Osteoblast (primary cell): ENCODE measurements around the gene ADPRM. TPM values are rescaled to one million over a fixed set of nuclear protein-coding genes. Genes with fewer than 3 reads are reported as not detected.

ENCODE experiments used
- DNase-seq: peaks from one replicate; pipeline ENCODE4 v3.0.0; 2011; ENCODE audit warnings: low spot score, mixed read lengths; ENCODE audit not compliant: insufficient read length; ENCODE audit errors: missing footprints
- H2AFZ ChIP-seq: 2 replicates; pipeline ENCODE4 v1.6.0; 2011; ENCODE audit warnings: mild to moderate bottlenecking, low read length
- H3K27ac ChIP-seq: 2 replicates; pipeline ENCODE4 v1.5.1; 2011; ENCODE audit warnings: mild to moderate bottlenecking, low read depth, low read length, moderate library complexity
- H3K27me3 ChIP-seq: 2 replicates; pipeline ENCODE4 v1.6.0; 2012; ENCODE audit warnings: mild to moderate bottlenecking, control low read depth, inconsistent platforms, low read length, moderate library complexity; ENCODE audit not compliant: insufficient read depth
- H3K36me3 ChIP-seq: 2 replicates; pipeline ENCODE4 v1.5.1; 2011; ENCODE audit warnings: mild to moderate bottlenecking, low read length, control low read depth, moderate library complexity; ENCODE audit not compliant: insufficient read depth
- H3K4me1 ChIP-seq: 2 replicates; pipeline ENCODE4 v1.5.1; 2011; ENCODE audit warnings: mild to moderate bottlenecking, low read length, control low read depth, moderate library complexity; ENCODE audit not compliant: insufficient read depth
- H3K4me2 ChIP-seq: 2 replicates; pipeline ENCODE4 v1.6.0; 2011; ENCODE audit warnings: mild to moderate bottlenecking, low read length; ENCODE audit not compliant: insufficient read depth
- H3K4me3 ChIP-seq: fragments of 200-600 bp; sonication (generic); 3 replicates; pipeline ENCODE4 v1.5.1; 2012; ENCODE audit warnings: mild to moderate bottlenecking, low read length, inconsistent platforms; ENCODE audit not compliant: insufficient read depth
- H3K79me2 ChIP-seq: 2 replicates; pipeline ENCODE4 v1.6.0; 2012; ENCODE audit warnings: mild to moderate bottlenecking, low read length, control low read depth, inconsistent platforms; ENCODE audit not compliant: insufficient read depth
- H3K9me3 ChIP-seq: 2 replicates; pipeline ENCODE4 v1.5.1; 2011; ENCODE audit warnings: low read depth, low read length, control low read depth
- H4K20me1 ChIP-seq: 2 replicates; pipeline ENCODE4 v1.6.0; 2012; ENCODE audit warnings: mild to moderate bottlenecking, low read length, control low read depth; ENCODE audit not compliant: insufficient read depth
- CTCF ChIP-seq: IDR thresholded peaks from 2 replicates; pipeline ENCODE4 v1.5.1; 2011; ENCODE audit warnings: mild to moderate bottlenecking, low read depth, low read length, moderate library complexity; ENCODE audit errors: extremely low read depth
- total RNA-seq: library from RNA; depleted of rRNA; stranded (reverse); fragments of >200 nt; gene quantifications from 2 replicates; pipeline ENCODE4 v1.2.3, GENCODE V29; 2012

The ADPRM gene
- total RNA-seq, 1 donor, result 17.4 TPM

- Histone ChIP-seq H2AFZ (no peak overlapping the region), H3K27ac (no peak overlapping the region), H3K4me1 (no peaks in the 10 kb centered on the region), H3K4me3 (no peak overlapping the region), H3K4me2 (no peak overlapping the region), H3K79me2 (no peaks in the 10 kb centered on the region), H3K27me3 (peaks cover 11% of the 10 kb centered on the region), H3K36me3 (no peaks in the 10 kb centered on the region), H4K20me1 (no peaks in the 10 kb centered on the region), H3K9me3 (no peaks in the 10 kb centered on the region)
- no peak for DNase-seq
- TF ChIP-seq CTCF, result no peak
Measured at GRCh38 chr17:10738521-10739258, 41.3 kb downstream of the ADPRM start.

- Histone ChIP-seq H2AFZ (no peak overlapping the region), H3K4me3 (no peak overlapping the region), H3K4me1 (no peaks in the 10 kb centered on the region), H3K4me2 (no peak overlapping the region), H3K27me3 (peaks cover 11% of the 10 kb centered on the region), H3K27ac (no peak overlapping the region), H3K79me2 (no peaks in the 10 kb centered on the region), H3K36me3 (no peaks in the 10 kb centered on the region), H3K9me3 (no peaks in the 10 kb centered on the region), H4K20me1 (no peaks in the 10 kb centered on the region)
- DNase-seq, result no peak
- no peak for TF ChIP-seq CTCF
Measured at GRCh38 chr17:10739386-10739785, 42.0 kb downstream of the ADPRM start.

GRCh38 chr17:10741416-10742135 is 44.2 kb downstream of the ADPRM start:
- Histone ChIP-seq H3K79me2 (no peaks in the 10 kb centered on the region), H4K20me1 (no peaks in the 10 kb centered on the region), H3K27me3 (peaks cover 11% of the 10 kb centered on the region), H3K4me3 (no peak overlapping the region), H3K4me2 (no peak overlapping the region), H3K4me1 (no peaks in the 10 kb centered on the region), H3K27ac (no peak overlapping the region), H2AFZ (no peak overlapping the region), H3K9me3 (no peaks in the 10 kb centered on the region), H3K36me3 (no peaks in the 10 kb centered on the region)
- DNase-seq, result no peak
- TF ChIP-seq CTCF, result no peak

DNA sequence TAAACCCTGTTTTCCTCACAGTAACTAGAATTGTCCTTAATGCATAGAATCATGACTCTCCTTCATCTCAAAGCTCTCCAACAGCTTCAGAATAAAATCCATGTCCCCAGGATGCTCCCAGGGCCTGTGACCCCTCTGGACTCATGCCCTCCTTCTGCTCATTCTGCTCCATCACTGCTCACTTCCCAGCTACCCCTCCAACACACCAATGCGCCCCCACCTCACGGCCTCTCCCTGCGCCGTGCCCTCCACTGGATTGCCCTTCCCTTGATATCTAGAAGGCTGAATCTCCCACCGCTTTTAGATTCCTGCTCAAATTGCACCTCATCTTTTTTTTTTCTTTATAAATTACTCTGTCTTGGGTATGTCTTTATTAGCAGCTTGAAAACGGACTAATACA is 45.0 kb downstream of the ADPRM start:
- no peaks in the 10 kb centered on the region for H3K79me2 ChIP-seq
- no peak overlapping the region for H3K4me3 ChIP-seq
- H3K27ac ChIP-seq, result no peak overlapping the region
- no peaks in the 10 kb centered on the region for H4K20me1 ChIP-seq
- no peaks in the 10 kb centered on the region for H3K36me3 ChIP-seq
- no peak for TF ChIP-seq CTCF
- H2AFZ ChIP-seq, result no peak overlapping the region
- no peak overlapping the region for H3K4me2 ChIP-seq
- no peaks in the 10 kb centered on the region for H3K4me1 ChIP-seq
- peaks cover 11% of the 10 kb centered on the region for H3K27me3 ChIP-seq
- H3K9me3 ChIP-seq, result no peaks in the 10 kb centered on the region
- no peak for DNase-seq
